Choroid plexus epithelial cell (primary cell): ENCODE measurements around the gene TRMU.

ENCODE experiments used
- DNase-seq: peaks from one replicate; pipeline ENCODE4 v3.0.0-alpha.2; 2010; ENCODE audit warnings: low read depth
- H3K4me3 ChIP-seq: 2 replicates; pipeline ENCODE4 v1.5.1; 2011; ENCODE audit warnings: low read depth, mild to moderate bottlenecking, control low read depth, low read length, moderate library complexity
- TF ChIP-seq, protein P1 (sequence below): conservative IDR thresholded peaks from 2 replicates; pipeline ENCODE4 v1.5.1; 2011; ENCODE audit warnings: low read depth, mild to moderate bottlenecking, control low read depth, inconsistent platforms, low read length, moderate library complexity

The TRMU gene

GRCh38 chr22:46387748-46388147, 52.2 kb downstream of the TRMU start:
- TF ChIP-seq, protein P1, sequence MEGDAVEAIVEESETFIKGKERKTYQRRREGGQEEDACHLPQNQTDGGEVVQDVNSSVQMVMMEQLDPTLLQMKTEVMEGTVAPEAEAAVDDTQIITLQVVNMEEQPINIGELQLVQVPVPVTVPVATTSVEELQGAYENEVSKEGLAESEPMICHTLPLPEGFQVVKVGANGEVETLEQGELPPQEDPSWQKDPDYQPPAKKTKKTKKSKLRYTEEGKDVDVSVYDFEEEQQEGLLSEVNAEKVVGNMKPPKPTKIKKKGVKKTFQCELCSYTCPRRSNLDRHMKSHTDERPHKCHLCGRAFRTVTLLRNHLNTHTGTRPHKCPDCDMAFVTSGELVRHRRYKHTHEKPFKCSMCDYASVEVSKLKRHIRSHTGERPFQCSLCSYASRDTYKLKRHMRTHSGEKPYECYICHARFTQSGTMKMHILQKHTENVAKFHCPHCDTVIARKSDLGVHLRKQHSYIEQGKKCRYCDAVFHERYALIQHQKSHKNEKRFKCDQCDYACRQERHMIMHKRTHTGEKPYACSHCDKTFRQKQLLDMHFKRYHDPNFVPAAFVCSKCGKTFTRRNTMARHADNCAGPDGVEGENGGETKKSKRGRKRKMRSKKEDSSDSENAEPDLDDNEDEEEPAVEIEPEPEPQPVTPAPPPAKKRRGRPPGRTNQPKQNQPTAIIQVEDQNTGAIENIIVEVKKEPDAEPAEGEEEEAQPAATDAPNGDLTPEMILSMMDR = no peak
- H3K4me3 ChIP-seq = no peak overlapping the region

GRCh38 chr22:46388647-46389046, 53.1 kb downstream of the TRMU start:
- DNase-seq = no peak
- no peak overlapping the region for H3K4me3 ChIP-seq

More at GRCh38 chr22:46387748-46388147, 52.2 kb downstream of the TRMU start:
- no peak for DNase-seq

GRCh38 chr22:46389081-46389480, 53.6 kb downstream of the TRMU start:
- TF ChIP-seq, protein P1 = no peak
- no peak for DNase-seq
- H3K4me3 ChIP-seq = no peak overlapping the region

More at GRCh38 chr22:46388647-46389046, 53.1 kb downstream of the TRMU start:
- TF ChIP-seq, protein P1 = no peak

DNA sequence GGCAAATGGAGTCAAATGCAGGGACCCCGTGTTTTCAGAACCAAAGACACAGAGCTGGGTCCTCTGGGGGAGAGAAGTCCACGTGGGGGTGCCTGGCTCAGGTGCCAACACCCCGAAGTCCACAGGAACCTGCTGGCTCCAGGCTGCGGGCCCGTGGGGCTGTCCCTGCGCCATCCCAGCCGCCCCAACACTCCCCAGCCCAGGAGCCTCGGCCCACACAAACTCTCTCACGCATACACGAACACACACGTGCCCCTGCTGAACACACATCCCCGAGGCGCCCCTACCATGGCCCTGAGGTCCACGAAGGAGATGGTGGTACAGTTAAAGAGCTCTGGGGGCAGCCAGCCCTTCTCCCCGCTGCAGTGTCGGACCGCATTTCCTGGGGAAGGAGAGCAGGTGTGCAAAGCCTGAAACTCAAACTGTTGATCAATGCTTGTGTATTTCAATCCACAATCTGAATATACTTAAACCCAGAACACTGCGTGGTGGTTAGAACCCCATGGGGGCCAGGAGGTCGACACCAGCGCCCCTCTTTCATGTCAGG, 54.7 kb downstream of the TRMU start:
- TF ChIP-seq, protein P1 = no peak
- DNase-seq = no peak
- no peak overlapping the region for H3K4me3 ChIP-seq

DNA sequence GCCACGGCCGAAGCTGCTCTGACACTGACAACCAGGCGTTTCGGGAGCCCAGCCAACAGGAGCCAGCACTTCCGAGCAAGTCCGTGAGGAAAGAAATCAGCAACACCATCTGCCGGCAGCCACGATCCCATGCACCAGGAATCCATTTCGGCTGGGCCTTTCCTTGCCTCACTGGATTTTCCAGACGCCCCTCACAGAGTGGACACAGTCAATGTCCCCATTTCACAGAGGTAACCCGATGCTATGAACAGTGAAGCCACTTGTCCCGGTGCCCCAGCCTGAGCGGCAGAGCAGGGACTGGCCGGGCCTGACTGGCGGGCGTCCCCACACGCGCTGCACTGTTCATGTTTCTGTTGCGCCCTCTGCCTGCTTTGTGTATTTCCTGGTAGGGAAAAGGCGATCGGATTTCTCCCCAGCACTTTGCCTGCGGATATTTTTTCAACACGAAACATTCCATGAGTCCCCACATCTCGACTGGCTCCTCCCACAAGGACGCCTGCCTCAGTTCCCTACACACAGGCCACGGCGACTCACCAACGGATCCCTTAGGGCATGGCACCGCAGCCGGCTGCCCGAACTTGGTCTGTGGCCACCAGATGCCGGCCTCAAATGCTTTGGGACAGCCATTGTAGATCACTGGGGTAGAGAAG, 55.3 kb downstream of the TRMU start:
- peak; percentile 63 for DNase-seq
- H3K4me3 ChIP-seq = peak overlapping the region; percentile 30

DNA sequence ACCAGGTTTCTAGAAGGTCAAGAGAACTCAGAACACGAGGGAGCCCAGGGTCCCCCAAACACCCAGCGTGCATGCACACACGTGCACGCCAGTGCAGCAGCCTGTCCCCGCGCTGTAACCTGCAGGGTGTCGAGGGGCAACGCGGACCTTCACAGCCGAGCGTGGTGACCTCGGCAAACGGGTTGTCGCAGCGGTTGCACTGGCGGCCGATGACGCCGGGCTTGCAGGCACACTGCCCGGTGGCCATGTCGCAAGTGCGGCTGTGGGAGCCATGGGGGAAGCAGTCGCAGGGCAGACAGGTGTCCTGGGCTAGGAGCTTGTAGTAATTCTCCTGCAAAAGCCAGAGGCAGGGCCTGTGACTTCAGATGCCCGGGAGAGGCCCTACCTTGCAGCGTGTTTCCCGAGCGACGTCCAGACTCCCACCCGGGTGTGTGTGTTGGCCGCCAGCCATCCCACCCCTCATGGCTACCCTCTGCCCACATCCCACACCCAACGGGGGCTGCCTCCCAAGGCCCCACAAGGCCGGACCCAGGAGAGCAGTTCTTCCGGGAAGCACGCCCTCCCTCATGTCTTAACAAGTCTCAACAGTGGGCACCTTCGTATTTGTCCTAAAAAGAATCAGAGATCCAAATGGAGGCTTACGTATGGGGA, 56.1 kb downstream of the TRMU start:
- DNase-seq = no peak
- TF ChIP-seq, protein P1 = no peak

More for the DNA sequence above, 55.3 kb downstream of the TRMU start:
- TF ChIP-seq, protein P1 = peak; percentile 61

More for the DNA sequence above, 56.1 kb downstream of the TRMU start:
- no peak overlapping the region for H3K4me3 ChIP-seq
